Esophagus squamous epithelium (tissue), 4 donors: Measurements from ENCODE around the gene HSPG2.

Experiments
- CTCF ChIP-seq, 6 experiments: fragments of 450-650 bp in 4 of 6; fragments of 200-600 bp in 2 of 6; sonication (generic) in 2 of 6; IDR thresholded peaks; one replicate each; pipeline ENCODE4 v1.5.1; 2016 to 2019; ENCODE audit warnings: antibody characterized with exemption in 6 of 6, mild to moderate bottlenecking in 4 of 6, moderate library complexity in 4 of 6
- POLR2A ChIP-seq, 4 donors: fragments of 450-650 bp; IDR thresholded peaks; one replicate each; pipeline ENCODE4 v1.6.1; 2017; ENCODE audit warnings: antibody characterized with exemption in 4 of 4, mild to moderate bottlenecking in 4 of 4, moderate library complexity in 3 of 4

GRCh38 chr1:21885236-21886037 is 51.7 kb downstream of the HSPG2 start:
- TF ChIP-seq CTCF (IDR thresholded peaks at IDR 0.05) = no peak
- no peak for TF ChIP-seq POLR2A (IDR thresholded peaks at IDR 0.05)
